Medulla oblongata (tissue), 1 donor: ENCODE measurements around the gene RAB11FIP2.

Source experiments
- DNase-seq: peaks from one replicate; pipeline ENCODE4 v3.0.0-alpha.2; 2015; ENCODE audit errors: extremely low spot score

The RAB11FIP2 gene

DNA sequence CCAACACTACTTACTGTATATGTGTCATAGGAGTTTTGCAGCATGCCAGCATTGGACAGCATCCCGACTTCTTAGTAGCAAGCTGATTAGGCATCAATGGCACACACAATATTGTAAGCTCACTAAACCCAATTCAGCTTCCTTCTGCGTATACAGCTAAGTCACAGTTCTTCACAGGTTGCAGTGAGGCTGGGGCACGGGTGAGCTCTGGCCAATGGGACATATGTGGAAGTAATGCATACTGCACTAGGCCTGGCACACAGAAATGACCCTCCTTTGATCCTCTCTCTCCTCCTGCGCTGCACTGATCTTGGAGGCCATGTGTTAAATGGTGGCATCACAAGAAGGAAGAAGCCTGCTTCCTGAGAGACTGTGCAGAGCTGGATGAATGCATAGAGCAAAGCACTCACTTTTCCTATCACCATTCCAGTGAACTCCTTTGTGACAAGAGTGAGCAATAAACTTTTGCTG lies 11.9 kb downstream of the RAB11FIP2 start:
- no peak for DNase-seq

- no peak for DNase-seq
Observed at GRCh38 chr10:118033905-118034304, 12.8 kb downstream of the RAB11FIP2 start.

GRCh38 chr10:118032564-118032963 lies 14.2 kb downstream of the RAB11FIP2 start:
- no peak for DNase-seq

GRCh38 chr10:118031351-118032075 lies 15.2 kb downstream of the RAB11FIP2 start:
- no peak for DNase-seq

GRCh38 chr10:118028619-118029018 lies 18.1 kb downstream of the RAB11FIP2 start:
- DNase-seq: no peak

GRCh38 chr10:118027397-118027796 lies 19.3 kb downstream of the RAB11FIP2 start:
- DNase-seq: peak; percentile 73

DNA sequence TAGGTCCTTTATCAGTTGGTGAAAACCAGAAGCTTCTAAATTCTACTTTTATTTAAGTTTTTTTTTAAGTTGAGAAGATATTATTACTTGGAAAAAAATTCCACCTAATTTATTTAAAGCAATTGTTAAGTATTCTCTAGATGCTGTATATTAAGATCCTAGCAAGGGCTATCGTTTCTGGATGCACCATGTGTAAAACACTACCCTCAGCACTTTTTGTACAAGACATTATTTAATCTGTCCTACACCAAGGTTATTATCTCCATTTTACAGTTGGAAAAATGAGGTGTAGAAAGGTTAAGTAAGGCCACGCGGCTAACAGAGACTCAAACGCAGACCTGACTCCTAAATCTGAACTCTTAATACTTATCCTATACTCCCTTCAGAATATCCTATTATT lies 19.8 kb downstream of the RAB11FIP2 start:
- no peak for DNase-seq

DNA sequence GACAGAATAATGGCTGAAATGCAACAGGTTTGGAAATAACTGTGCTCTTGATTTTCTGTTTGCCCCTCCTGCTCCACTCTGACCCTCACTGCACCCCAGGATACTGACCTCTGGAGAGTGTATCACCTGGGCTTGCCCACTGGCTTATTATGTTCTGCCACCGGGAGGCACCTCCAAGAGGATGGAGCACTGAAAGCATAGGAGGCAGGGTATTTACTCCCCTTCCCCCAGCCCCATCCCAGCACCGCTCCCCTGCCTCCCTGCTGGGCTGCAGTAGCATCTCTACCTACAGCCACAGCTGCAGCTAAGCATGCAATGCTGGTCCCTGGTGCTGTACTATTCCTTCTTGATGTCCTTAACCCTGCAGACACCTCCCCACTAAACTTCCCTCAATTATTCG lies 26.4 kb downstream of the RAB11FIP2 start:
- no peak for DNase-seq

DNA sequence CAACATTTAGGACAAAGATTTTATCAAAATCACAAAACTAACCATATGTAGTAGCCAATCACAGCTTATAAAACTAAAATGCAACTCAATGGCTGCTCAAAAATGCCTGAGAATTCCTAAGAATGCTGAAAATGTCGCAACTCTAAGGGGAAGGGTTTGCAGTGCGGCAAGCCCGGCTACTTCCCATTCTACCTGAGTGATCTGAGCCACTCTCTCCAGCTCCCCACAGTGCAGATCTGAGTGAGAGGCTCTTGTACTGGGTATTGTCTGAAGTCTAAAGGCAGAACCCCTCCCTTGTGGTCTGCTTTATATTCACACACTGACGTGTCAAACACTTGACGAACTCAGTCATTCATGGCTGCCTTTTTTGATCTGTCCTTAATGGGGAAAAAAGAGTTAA lies 28.9 kb downstream of the RAB11FIP2 start:
- DNase-seq: no peak

DNA sequence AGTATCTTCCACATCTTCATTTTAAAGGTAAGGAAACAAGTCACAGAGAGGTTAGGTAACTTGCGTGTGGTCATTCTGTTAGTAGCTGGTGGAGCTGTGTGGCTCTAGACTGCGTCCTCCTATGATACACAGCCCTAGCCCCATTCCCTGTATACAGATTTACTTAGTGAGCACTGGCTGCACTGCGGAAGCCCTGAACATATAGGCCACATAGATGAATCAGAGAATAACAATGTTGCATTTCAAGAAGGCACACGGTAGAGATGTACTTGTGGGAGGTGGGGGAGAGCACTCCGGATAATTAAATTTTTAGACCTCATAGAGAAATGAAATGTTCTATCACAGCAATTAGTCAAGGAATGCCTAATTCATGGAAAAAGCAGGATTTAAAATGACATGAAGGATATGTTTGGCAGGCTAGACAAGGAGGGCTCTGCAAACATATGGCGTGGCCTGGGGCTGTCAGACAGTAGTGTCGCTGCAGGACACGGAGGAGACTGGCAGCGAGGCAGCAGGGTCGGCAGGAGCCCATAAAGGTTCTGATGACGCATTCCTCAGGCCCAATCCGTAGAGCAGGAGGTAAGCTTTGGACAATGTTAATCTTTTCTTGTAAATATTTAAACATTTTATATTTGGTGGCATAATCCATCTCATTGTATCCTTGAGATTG lies 29.5 kb downstream of the RAB11FIP2 start:
- no peak for DNase-seq

- DNase-seq: no peak
Observed at GRCh38 chr10:118012952-118013525, 33.7 kb downstream of the RAB11FIP2 start.

GRCh38 chr10:118007773-118008172 lies 39.0 kb downstream of the RAB11FIP2 start:
- no peak for DNase-seq

GRCh38 chr10:118003126-118003525 lies 43.6 kb downstream of the RAB11FIP2 start:
- DNase-seq: no peak

DNA sequence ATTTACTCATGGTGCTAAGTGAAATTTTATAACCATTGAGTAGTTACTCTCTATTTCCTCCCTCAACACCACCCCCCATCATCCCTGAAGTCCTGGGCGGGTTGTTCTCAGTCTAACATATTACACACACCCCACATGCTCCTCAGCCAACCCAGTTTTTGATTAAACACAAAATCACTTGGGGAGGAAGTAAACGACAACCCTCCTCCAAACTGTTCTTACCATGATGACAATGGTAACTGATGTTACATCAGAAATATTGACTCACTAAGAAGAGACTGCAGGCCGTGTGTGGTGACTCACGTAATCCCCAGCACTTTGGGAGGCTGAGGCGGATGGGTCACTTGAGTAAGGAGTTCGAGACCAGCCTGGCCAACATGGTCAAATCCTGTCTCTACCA lies 44.2 kb downstream of the RAB11FIP2 start:
- no peak for DNase-seq

GRCh38 chr10:117997673-117998072 lies 49.1 kb downstream of the RAB11FIP2 start:
- no peak for DNase-seq

DNA sequence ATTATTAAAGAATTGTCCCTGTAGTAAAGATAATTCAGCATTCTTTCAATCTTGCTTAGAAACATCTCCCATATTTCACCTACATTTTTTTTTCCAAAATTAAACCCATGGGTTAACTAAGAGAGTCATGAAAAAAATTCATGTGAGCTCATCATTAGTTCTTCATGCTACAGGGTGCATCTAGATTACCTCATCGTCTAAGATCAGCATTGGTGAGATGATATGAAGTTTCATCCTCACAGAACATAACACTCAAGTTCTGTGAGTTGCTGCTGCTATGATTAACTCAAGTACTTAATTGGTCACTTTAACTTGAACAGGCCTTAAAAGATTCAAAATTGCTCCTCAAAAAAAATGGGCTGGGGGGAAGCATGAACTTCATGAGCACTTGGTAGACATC lies 50.0 kb downstream of the RAB11FIP2 start:
- DNase-seq: no peak

- DNase-seq: no peak
Observed at GRCh38 chr10:117994771-117995170, 52.0 kb downstream of the RAB11FIP2 start.

DNA sequence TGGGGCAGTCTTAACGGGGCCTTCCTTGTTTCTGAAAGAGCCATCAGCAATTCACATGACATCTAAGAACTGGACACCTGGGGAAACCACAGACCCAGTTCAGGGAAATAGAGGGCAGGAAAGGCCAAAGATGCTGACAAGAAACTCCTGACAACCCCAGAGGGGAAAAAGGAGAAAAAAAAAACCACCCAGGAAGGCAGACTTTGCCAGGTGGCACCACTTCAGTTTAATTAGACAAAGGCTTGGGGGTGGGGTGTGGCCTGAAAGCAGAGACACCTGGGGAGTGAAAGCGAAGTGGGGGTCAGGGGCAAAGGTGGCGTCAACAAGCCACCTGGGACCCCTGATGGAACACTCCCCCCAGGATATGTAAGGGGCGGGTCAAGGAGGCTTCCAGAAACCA lies 53.6 kb downstream of the RAB11FIP2 start:
- no peak for DNase-seq

DNA sequence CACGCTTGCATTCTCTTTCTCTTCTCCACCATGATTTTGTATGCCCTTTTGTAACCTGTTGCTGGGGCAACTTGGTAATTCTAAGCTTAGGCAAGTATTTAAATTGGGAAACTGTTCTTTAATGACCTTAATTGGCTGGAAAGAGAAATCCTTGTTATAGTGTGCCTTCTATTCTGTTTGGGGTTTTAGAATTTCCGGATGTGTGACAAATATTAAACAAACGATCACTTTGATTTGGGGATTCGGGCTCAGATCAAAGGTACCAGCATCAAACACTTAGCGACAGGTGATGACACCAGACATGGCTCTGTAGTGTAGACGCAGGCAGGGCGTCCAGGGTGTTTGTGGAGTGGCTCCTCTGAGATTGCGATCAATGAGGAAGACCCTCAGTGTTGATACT lies 55.0 kb downstream of the RAB11FIP2 start:
- DNase-seq: peak; percentile 4

DNA sequence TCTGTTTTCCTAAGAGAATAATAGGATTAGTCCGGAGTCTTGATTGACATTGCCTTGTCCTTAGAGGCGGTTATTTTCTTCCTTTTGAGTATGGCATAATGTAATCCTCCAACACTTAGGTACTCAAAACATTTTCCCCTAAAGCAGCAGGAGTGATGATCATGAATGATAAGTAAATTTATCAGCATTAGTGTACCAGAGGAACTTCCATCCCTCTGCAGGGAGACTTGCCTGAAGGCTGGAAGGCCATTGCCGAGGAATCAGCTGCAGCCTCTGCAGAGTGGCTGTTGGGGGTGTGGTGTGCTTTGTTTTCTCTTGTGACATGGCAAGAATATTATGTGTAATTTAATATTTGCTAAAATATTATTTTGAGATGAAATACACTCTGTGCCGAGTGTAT lies 56.8 kb downstream of the RAB11FIP2 start:
- DNase-seq: no peak

DNA sequence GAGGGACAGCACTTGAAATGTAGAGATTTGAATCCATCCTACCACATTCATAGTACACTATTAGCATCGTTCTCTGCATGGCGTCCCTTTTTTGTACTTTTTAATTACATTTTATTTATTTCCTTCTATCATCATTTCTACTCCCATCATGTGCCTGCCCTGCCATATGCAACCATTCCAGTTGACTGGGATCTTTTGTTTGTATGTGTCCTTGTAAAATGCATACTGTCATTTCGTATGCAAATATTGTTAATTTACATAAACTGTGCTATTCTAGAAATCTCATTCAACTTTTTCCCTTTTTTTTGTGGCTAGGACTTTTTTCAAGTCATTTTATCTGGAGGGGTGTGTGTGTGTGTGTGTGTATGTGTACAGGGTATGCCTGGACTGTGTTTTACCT lies 57.9 kb downstream of the RAB11FIP2 start:
- no peak for DNase-seq

- no peak for DNase-seq
Observed at GRCh38 chr10:117987244-117987909, 59.4 kb downstream of the RAB11FIP2 start.

- DNase-seq: no peak
Observed at GRCh38 chr10:117983961-117984360, 62.8 kb downstream of the RAB11FIP2 start.
